KOPT-K1 (cell line): ENCODE results near the gene PLEKHJ1.

ENCODE experiments used
- H3K27ac ChIP-seq: fragments of 200-600 bp; sonication (generic); 2 replicates; pipeline ENCODE4 v1.5.1; 2016; ENCODE audit warnings: antibody characterized with exemption, mild to moderate bottlenecking, low read depth, low read length; ENCODE audit not compliant: poor library complexity, severe bottlenecking
- H3K36me3 ChIP-seq: fragments of 200-600 bp; sonication (generic); 2 replicates; pipeline ENCODE4 v1.5.1; 2017; ENCODE audit warnings: antibody characterized with exemption, mild to moderate bottlenecking, low read length, moderate library complexity; ENCODE audit not compliant: insufficient read depth
- H3K9me3 ChIP-seq: fragments of 200-600 bp; sonication (generic); 2 replicates; pipeline ENCODE4 v1.5.1; 2017; ENCODE audit warnings: antibody characterized with exemption, low read length, mild to moderate bottlenecking; ENCODE audit not compliant: insufficient read depth, poor library complexity, severe bottlenecking

Gene PLEKHJ1

GRCh38 chr19:2235381-2236063 lies 607 bp downstream of the PLEKHJ1 start:
- peaks cover 58% of the 10 kb centered on the region for H3K36me3 ChIP-seq
- H3K27ac ChIP-seq = peak overlapping the region; percentile 93
- no peaks in the 10 kb centered on the region for H3K9me3 ChIP-seq

- Histone ChIP-seq H3K27ac (peak overlapping the region; percentile 93), H3K9me3 (no peaks in the 10 kb centered on the region), H3K36me3 (peaks cover 58% of the 10 kb centered on the region)
Measured at GRCh38 chr19:2234996-2235380, 1.1 kb downstream of the PLEKHJ1 start.

- Histone ChIP-seq H3K36me3 (peaks cover 68% of the 10 kb centered on the region), H3K9me3 (no peaks in the 10 kb centered on the region), H3K27ac (no peak overlapping the region)
Measured at GRCh38 chr19:2233601-2234280, 2.4 kb downstream of the PLEKHJ1 start.

GRCh38 chr19:2232286-2233151 lies 3.6 kb downstream of the PLEKHJ1 start:
- no peak overlapping the region for H3K27ac ChIP-seq
- peaks cover 68% of the 10 kb centered on the region for H3K36me3 ChIP-seq
- H3K9me3 ChIP-seq = no peaks in the 10 kb centered on the region

GRCh38 chr19:2231621-2232221 lies 4.4 kb downstream of the PLEKHJ1 start:
- Histone ChIP-seq H3K9me3 (no peaks in the 10 kb centered on the region), H3K27ac (no peak overlapping the region), H3K36me3 (peaks cover 73% of the 10 kb centered on the region)

GRCh38 chr19:2230807-2231533 lies 5.2 kb downstream of the PLEKHJ1 start:
- Histone ChIP-seq H3K27ac (no peak overlapping the region), H3K36me3 (peaks cover 81% of the 10 kb centered on the region), H3K9me3 (no peaks in the 10 kb centered on the region)

- Histone ChIP-seq H3K9me3 (no peaks in the 10 kb centered on the region), H3K27ac (no peak overlapping the region), H3K36me3 (peaks cover 90% of the 10 kb centered on the region)
Measured at GRCh38 chr19:2230033-2230531, 6.0 kb downstream of the PLEKHJ1 start.

DNA sequence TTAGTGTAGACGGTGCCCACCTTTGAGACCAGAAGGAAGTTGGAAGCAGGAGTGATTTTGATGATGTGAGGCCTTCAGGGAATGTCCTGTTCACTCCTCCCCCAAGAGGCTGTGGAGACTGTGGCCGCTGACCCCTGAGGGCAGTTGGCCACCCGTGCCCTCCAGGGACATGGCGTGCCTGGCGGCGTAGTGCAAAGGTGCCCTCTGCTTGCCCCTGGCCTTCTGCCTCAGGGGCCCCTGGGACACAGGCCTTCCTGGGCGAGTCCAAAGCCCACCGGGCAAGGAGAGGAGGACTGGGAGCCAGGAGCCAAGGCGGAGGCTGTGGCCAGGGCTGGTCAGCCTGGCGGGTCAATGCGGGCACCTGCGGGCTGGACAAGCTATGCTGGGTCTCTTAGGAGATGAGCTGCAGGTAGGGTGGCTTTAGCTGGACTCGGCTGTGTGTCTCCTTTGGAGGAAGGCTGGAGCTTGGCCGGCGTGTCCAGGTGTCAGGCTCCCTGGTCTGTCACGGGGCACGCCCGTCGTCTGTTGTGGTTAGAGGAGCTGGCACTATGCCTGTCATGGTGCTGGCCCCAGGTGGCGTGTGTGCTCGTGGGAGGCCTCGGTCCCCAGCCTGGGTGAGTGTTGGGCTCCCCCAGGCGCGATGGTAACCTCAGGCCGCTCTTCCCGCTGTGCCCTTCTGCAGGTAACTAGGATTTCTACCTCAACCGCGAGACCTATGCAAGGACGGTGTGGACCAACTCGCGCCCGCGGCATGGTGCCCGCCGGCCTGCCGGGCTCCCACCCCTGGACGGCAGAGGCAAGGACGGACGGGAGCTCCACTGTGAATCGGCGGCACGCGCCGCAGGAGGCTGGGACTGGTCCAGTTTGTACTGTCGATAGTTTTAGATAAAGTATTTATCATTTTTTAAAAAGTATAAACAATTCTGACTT lies 6.8 kb downstream of the PLEKHJ1 start:
- H3K36me3 ChIP-seq = peaks cover 95% of the 10 kb centered on the region
- H3K27ac ChIP-seq = no peak overlapping the region
- H3K9me3 ChIP-seq = no peaks in the 10 kb centered on the region

- no peaks in the 10 kb centered on the region for H3K9me3 ChIP-seq
- peaks cover 94% of the 10 kb centered on the region for H3K36me3 ChIP-seq
- H3K27ac ChIP-seq = no peak overlapping the region
Measured at GRCh38 chr19:2228157-2229030, 7.7 kb downstream of the PLEKHJ1 start.

DNA sequence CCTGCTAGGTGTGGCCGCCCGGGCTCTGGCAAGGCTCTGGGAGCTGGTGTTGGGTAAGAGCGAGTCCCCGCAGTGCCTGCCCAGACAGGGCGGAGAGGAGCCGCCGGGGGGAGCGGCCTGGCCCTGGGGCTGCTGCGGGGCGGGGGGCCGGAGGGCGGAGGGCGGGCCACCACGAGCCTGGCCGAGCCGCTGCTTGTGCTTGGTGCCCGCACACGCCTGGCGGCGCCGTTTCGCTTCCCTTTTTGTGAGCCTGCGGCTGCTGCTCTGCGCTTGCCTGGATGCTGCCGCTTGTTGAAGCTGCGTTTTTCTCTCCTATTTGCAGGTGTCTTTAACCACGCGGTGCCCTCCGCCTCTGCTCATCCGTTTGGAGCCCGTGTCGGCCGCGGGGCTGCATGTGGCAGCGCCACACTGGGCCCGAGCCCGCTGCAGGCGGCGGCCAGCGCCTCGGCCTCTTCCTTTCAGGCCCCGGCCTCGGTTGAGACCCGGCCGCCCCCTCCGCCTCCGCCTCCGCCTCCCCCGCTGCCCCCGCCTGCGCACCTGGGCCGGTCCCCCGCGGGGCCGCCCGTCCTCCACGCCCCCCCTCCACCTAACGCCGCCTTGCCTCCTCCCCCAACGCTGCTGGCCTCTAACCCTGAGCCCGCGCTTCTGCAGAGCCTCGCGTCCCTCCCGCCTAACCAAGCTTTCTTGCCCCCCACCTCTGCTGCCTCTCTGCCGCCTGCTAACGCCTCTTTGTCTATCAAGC lies 8.5 kb downstream of the PLEKHJ1 start:
- H3K27ac ChIP-seq = no peak overlapping the region
- no peaks in the 10 kb centered on the region for H3K9me3 ChIP-seq
- peaks cover 93% of the 10 kb centered on the region for H3K36me3 ChIP-seq

DNA sequence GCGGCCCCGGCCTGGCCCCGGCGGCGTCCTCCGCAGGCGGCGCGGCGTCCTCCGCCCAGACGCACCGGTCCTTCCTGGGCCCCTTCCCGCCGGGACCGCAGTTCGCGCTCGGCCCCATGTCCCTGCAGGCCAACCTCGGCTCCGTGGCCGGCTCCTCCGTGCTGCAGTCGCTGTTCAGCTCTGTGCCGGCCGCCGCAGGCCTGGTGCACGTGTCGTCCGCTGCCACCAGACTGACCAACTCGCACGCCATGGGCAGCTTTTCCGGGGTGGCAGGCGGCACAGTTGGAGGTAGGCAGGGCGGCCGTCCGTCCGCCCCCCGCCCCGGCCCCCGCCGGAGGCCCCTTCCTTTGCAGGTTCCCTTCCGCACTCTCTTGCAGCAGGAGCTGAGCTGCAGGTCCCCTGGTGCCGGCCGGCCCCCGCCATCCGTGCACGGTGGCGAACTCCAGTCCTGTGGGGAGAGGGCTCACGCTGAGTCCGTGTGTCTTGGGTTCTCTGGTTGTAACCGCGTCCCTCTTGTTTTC lies 9.2 kb downstream of the PLEKHJ1 start:
- Histone ChIP-seq H3K36me3 (peaks cover 93% of the 10 kb centered on the region), H3K27ac (no peak overlapping the region), H3K9me3 (no peaks in the 10 kb centered on the region)
